Kidney glomerular epithelial cell (primary cell): ENCODE results near the gene PGF.
"Not testable (repeated sequence)": the region's sequence is repeated elsewhere in the genome, so short reads cannot be mapped to it uniquely, and the experiment has no call there.

Experiments used
- DNase-seq: peaks from one replicate; lab custom pipeline; 2025; lab: John Stamatoyannopoulos, UW

PGF gene

GRCh38 chr14:74942181-74942580, 13.2 kb downstream of the PGF start:
- no peak for DNase-seq

- DNase-seq = no peak
These were observed 13.7 kb downstream of the PGF start for GRCh38 chr14:74941676-74942097.

- DNase-seq = no peak
These were observed 14.3 kb downstream of the PGF start for GRCh38 chr14:74940956-74941565.

- DNase-seq = no peak
These were observed 16.6 kb downstream of the PGF start for GRCh38 chr14:74938531-74939495.

GRCh38 chr14:74937171-74937570, 18.2 kb downstream of the PGF start:
- no peak for DNase-seq

GRCh38 chr14:74936731-74937130, 18.7 kb downstream of the PGF start:
- DNase-seq = no peak

- no peak for DNase-seq
These were observed 19.2 kb downstream of the PGF start for GRCh38 chr14:74936151-74936550.

GRCh38 chr14:74935360-74935680, 20.1 kb downstream of the PGF start:
- DNase-seq = no peak

- no peak for DNase-seq
These were observed 20.7 kb downstream of the PGF start for GRCh38 chr14:74934476-74935359.

GRCh38 chr14:74934041-74934440, 21.4 kb downstream of the PGF start:
- DNase-seq = no peak

- not testable (repeated sequence) for DNase-seq
These were observed 22.5 kb downstream of the PGF start for GRCh38 chr14:74932936-74933335.

GRCh38 chr14:74932401-74932901, 22.9 kb downstream of the PGF start:
- no peak for DNase-seq

- DNase-seq = not testable (repeated sequence)
These were observed 23.7 kb downstream of the PGF start for GRCh38 chr14:74931744-74932143.

- DNase-seq = no peak
These were observed 26.2 kb downstream of the PGF start for GRCh38 chr14:74929242-74929641.

- no peak for DNase-seq
These were observed 28.2 kb downstream of the PGF start for GRCh38 chr14:74927225-74927624.

- no peak for DNase-seq
These were observed 31.3 kb downstream of the PGF start for GRCh38 chr14:74924061-74924460.

- peak; percentile 52 for DNase-seq
These were observed 32.5 kb downstream of the PGF start, which contains the start of gene RPS6KL1 for GRCh38 chr14:74922752-74923401. RPS6KL1 (minus strand) TSS chr14:74923260; CDS start chr14:74921541, 1,719 bp downstream.

- no peak for DNase-seq
These were observed 33.2 kb downstream of the PGF start for GRCh38 chr14:74921987-74922751.

GRCh38 chr14:74921053-74921620, 34.3 kb downstream of the PGF start:
- DNase-seq = no peak

- DNase-seq = no peak
These were observed 35.1 kb downstream of the PGF start for GRCh38 chr14:74920281-74920680.
